Suppressor macrophage (primary cell): ENCODE data around the gene USP8.
"Not testable (repeated sequence)": the region's sequence is repeated elsewhere in the genome, so short reads cannot be mapped to it uniquely, and the experiment has no call there.

Experiments
- DNase-seq, 4 experiments: peaks; one replicate each; pipeline ENCODE4 v3.0.0-alpha.2; 2020 to 2022

USP8 gene

DNA sequence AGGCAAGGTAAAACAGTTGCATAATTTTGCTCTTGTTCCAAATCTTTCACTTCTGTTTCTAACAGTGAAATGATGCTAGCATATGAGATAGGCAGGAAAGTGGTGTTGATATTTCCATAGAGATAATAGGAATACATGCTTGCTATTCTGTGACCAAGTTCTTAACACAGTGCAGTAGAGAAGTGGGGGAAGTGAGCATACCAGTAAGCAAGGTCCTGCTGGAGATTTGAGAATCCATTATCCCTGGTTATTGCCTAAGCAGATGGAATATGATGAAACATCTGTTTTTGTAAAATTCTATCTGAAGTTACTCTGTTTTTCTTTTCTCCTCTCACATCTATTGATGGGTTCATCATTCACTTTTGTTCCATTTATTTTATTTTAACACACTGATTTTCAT is 28.7 kb downstream of the USP8 start:
- DNase-seq = peak in 2 of 4 experiments; percentile 2 to 16

DNA sequence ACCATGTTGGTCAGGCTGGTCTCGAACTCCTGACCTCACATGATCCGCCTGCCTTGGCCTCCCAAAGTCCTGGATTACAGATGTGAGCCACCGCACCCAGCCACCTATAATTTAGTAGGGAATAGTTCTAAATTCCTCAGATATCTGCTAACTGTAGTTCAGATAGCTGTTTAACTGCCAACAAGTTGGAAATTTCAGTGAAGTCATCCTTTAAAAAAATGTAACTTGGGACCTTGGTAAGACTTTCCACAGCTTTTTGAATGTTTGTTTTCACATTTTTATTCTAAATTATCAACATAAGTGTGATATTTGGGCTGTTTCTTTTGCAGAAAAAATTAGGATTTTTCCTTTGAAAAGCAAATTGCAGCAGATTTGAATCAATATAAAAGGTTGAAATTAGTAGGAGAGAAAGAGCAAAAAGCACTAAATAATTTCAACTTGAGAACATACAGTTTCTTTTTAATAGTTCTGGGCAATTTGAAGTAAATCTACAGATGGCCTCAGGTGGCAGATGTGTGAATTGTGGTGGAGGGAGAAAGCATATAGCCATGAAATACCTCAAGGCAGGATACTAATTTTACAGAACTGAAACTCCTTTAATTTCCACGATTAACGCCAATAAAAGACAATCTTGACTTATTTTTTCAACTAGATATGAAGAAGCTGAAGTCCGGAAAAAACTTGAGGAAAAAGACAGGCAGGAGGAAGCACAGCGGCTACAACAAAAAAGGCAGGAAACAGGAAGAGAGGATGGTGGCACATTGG is 34.3 kb downstream of the USP8 start:
- DNase-seq = no peak

- no peak for DNase-seq
Observed at GRCh38 chr15:50463423-50464358, 39.5 kb downstream of the USP8 start.

- DNase-seq = no peak
Observed at GRCh38 chr15:50471072-50471471, 46.9 kb downstream of the USP8 start.

GRCh38 chr15:50476143-50476542 is 51.9 kb downstream of the USP8 start:
- no peak for DNase-seq

GRCh38 chr15:50484781-50485180 is 60.6 kb downstream of the USP8 start:
- no peak for DNase-seq

GRCh38 chr15:50485389-50485788 is 61.2 kb downstream of the USP8 start:
- DNase-seq = no peak

DNA sequence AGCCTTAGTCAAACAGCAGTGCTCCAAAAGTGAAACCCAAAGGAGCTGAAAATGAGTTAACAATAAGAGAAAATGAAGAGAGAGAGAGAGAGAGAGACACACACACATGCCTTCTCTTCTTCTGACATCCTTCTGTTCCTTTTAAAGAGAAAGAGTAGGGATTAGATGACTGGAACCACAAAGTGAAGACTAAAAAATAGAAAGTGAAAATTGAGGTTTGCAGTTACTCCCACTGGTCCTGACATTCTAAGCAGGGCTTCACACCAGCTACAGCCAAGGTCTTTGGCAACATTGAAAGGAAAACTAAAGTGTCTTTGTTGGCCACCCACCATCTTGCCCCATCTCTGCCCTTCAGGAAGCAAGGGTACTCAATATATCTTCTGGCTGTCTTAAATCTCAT is 63.1 kb downstream of the USP8 start:
- no peak for DNase-seq

DNA sequence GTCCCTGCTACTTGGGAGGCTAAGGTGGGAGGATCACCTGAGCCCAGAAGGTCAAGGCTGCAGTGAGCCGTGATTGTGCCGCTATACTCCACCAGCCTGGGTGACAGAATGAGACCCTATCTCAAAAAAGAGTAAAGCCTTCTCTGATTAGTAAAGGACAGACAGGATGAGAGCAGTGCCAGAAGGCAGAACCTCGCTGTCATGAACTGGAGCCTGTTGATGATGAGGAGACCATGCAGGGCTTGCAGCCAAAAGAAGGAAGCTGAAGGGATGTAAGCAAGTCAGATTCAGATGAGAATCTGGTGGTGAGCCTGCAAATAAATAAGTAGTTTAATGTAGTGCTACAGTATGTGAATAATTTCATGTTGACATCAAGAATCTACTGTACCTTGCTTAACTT is 69.4 kb downstream of the USP8 start:
- no peak for DNase-seq

DNA sequence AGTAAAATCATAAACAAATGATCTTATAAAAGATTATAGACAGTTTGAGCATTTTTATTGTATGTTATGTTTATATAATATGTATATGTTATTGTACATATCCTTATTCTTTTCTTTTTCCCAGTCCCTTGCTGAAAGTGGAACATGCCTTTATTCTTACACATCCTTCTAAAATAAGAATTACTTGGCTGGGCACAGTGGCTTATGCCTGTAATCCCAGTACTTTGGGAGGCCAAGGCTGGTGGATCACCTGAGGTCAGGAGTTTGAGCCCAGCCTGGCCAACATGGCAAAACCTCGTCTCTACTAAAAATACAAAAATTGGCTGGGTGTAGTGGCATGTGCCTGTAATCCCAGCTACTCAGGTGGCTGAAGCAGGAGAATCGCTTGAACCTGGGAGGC is 70.3 kb downstream of the USP8 start:
- DNase-seq = not testable (repeated sequence)

DNA sequence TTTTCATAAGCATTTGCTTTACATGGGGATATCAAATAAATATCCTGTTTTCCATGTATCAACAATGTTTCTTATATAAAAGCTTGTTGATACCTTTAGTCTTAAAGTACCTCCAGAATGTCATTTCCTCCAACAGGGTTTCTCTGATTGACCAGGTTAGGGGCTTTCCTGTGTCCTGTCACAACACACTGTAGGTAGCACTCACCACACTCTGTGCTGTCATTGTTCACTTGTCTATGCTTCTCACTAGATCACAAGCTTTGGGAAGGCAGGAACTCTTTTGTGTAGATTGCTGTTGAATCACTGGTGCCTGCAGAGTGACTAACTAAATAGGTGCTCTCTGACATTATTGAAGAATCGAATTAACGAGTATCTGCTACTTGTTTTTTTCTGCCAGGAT is 72.5 kb downstream of the USP8 start:
- no peak for DNase-seq

DNA sequence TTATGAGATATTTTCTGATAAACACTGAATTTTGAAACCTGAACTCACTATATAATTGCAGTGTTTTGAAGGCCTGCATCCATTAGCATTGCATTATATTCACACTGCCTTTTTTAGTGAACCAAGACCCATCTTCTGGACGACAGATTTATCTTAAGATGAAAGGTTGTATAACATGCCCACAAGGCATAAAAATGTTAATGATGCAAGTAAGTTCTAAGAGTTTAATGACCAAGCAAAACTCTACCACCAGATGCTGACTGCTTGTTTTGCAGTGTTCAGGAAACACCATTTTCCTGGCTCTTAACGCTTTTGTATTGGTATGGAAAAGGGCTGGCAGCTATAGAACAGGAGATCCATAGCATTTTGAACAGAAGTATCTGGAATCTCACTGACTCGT is 76.1 kb downstream of the USP8 start:
- DNase-seq = no peak

DNA sequence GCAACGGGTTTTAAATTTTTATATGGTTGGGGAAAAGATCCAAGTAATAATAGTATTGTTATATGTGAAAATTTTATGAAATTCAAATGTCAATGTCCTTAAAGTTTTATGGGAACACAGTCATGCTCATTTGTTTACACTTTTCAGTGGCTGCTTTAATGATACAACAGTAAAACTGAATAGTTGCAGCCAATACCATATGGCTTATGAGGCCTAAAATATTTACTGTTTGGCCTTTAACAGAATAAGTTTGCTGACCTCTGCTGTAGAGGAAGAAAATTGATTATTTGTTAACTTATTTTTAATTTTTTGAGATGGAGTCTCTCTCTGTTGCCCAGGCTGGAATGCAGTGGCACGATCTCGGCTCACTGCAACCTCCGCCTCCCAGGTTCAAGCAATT is 77.6 kb downstream of the USP8 start:
- no peak for DNase-seq

GRCh38 chr15:50503144-50503543 is 78.9 kb downstream of the USP8 start:
- DNase-seq = peak in 1 of 4 experiments; percentile 3

DNA sequence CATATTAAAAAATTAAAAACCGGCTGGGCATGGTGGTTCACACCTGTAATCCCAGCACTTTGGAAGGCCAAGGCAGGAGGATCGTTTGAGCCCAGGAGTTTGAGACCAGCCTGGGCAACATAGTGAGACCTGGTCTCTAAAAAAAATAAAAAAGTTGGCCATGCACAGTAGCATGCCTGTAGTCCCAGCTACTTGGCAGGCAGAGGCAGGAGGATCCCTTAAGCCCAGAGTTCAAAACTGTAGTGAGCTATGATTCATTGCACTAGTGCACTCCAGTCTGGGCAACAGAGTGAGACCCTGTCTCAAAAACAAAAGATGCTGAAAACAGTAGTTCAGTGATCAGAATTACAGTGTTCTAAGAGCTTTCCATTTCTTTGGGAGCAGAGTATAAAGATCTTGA is 81.5 kb downstream of the USP8 start:
- not testable (repeated sequence) for DNase-seq

DNA sequence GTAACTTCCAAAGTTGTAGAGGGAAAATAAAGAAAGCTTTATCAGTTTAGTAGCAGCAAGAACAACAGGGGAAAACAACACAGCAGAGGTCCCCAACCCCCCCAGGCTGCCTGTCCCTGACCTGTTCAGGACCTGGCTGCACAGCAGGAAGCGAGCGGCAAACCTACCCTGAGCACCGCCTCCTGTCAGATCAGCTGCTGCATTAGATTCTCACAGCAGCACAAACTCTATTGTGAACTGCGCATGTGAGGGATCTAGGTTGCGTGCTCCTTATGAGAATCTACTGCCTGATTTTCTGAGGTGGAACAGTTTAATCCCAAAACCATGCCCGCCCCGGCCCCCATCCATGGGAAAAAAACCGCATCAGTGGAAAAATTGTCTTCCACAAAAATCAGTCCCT is 81.9 kb downstream of the USP8 start:
- no peak for DNase-seq

DNA sequence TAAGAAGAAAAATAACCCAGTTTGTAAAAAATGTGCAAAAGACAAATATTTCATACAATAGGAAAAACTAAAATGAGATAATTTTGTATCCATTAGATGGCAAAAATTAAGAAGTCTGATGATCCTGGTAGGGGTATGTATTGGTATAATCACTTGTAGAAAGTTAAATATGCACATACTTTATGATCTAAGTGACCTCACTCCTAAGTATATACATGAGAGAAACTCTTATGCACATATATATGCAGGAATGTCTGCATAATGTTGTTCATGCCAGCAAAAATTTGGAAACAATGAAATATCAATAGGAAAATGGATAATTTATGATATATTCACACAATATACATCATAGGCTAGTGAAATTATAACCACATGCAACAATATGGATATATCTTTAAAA is 88.8 kb downstream of the USP8 start:
- no peak for DNase-seq

GRCh38 chr15:50519740-50520425 is 95.7 kb downstream of the USP8 start:
- no peak for DNase-seq

DNA sequence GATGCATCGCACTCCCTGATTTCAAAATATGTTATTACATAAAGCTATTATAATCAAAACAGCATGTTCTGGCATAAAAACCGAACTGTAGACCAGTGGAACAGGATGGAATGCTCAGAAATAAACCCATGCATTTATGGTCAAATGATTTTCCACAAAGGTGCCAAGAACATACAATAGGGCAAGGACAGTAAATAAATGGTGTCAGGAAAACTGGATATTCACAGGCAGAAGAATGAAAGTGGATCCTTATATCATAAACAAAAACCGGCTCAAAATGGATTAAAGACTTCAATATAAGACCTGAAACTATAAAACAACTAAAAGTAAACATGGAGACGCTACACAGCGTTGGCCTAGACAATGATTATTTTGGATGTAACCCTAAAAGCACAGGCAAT is 99.6 kb downstream of the USP8 start:
- no peak for DNase-seq

GRCh38 chr15:50531163-50531562 is 107.0 kb downstream of the USP8 start:
- DNase-seq = no peak

GRCh38 chr15:50531766-50532165 is 107.6 kb downstream of the USP8 start:
- no peak for DNase-seq

GRCh38 chr15:50542887-50543210 is 118.6 kb downstream of the USP8 start:
- no peak for DNase-seq

DNA sequence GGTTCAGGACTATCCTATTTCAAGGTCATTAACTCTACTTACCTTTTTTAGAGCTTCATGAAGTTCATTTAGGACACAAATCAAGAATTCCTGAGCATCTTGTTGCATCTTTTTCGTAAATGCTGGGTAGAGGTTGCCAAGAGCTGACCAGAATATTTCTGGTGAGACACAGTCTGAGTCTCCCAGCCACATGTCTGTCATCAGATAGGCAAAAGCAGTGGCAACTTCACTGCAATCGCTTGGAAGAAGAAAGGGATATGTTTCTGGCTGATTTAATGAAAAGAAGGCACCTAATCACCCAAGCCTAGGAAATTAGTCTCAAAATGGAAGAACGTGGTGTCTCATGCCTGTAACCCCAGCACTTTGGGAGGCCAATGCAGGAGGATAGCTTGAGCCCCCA is 119.4 kb downstream of the USP8 start:
- no peak for DNase-seq

DNA sequence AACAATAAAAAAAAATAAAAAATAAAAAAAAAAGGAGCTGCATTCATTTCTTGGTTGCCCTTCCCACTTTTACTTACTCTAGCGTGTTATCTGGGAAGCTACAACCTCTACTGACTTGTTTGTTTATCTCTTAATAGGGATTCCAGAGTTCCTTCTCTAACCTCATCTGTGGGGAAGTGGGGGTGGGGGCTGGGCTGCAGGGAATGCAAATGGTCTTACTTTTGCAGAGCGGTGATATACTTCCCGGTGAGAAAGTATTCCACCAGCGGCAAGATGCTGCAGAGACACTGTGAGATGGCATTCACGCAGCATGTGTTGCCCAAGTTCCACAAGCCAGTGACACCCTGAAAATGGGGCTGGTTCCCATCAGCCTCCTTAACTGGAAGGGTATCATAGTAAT is 120.2 kb downstream of the USP8 start:
- DNase-seq = no peak
